Upper lobe of right lung (tissue), 1 donor: ENCODE measurements around the gene CTNNA3. TPM values are rescaled to one million over a fixed set of nuclear protein-coding genes. Genes with fewer than 3 reads are reported as not detected.

Source experiments
- ATAC-seq: fragments of 200-7000 bp; cut with Tn5 transposase; one replicate; pipeline ENCODE4 v1.9.1; 2020; ENCODE audit warnings: mild to moderate bottlenecking, moderate library complexity
- DNase-seq: peaks from one replicate; pipeline ENCODE4 v3.0.0-alpha.2; 2020
- H3K27ac ChIP-seq: fragments of 200-600 bp; one replicate; pipeline ENCODE4 v1.8.0; 2022
- H3K27me3 ChIP-seq: fragments of 200-600 bp; one replicate; pipeline ENCODE4 v1.8.0; 2022; ENCODE audit warnings: mild to moderate bottlenecking
- H3K36me3 ChIP-seq: fragments of 200-600 bp; one replicate; pipeline ENCODE4 v1.8.0; 2022
- H3K4me1 ChIP-seq: fragments of 200-600 bp; one replicate; pipeline ENCODE4 v1.8.0; 2022
- H3K4me3 ChIP-seq: fragments of 200-600 bp; one replicate; pipeline ENCODE4 v1.8.0; 2022; ENCODE audit warnings: mild to moderate bottlenecking
- H3K9me3 ChIP-seq: fragments of 200-600 bp; one replicate; pipeline ENCODE4 v1.8.0; 2022
- CTCF ChIP-seq: fragments of 200-600 bp; IDR thresholded peaks from one replicate; pipeline ENCODE4 v1.8.0; 2022; ENCODE audit warnings: antibody characterized with exemption
- intact Hi-C: fragments of 100-400 bp; cut with DNase I; formaldehyde crosslinking; loops from one replicate; pipeline ENCODE4 v1.11.0; 2022
- total RNA-seq: library from RNA; stranded (reverse); fragmentation: NEBNext Ultra II Directional; extraction: Animal tissue kit (Norgen Biotek cat#: 25700); gene quantifications from one replicate; pipeline ENCODE4 v1.2.1, GENCODE V29; 2021
- donor health status: DM: no; HTN: yes; CAD: no; lungs with severe emphysema.

CTNNA3 gene
- total RNA-seq, 1 donor from 2014 or later, result 0.67 TPM

- H3K9me3 ChIP-seq, result no peaks in the 10 kb centered on the region
- H3K27me3 ChIP-seq, result no peaks in the 10 kb centered on the region
- no peaks in the 10 kb centered on the region for H3K36me3 ChIP-seq
- no peak overlapping the region for H3K27ac ChIP-seq
- H3K4me1 ChIP-seq, result no peaks in the 10 kb centered on the region
- no peak for TF ChIP-seq CTCF
- H3K4me3 ChIP-seq, result no peak overlapping the region
- peak; percentile 45 for ATAC-seq
- intact Hi-C loops, result no loop called here
- DNase-seq, result no peak
Measured at GRCh38 chr10:67492317-67493019, 203.5 kb downstream of the CTNNA3 start.

- DNase-seq (no peak), ATAC-seq (peak; percentile 65)
- no peak for TF ChIP-seq CTCF
- Histone ChIP-seq H3K4me3 (no peak overlapping the region), H3K36me3 (no peaks in the 10 kb centered on the region), H3K4me1 (no peaks in the 10 kb centered on the region), H3K9me3 (no peaks in the 10 kb centered on the region), H3K27ac (no peak overlapping the region), H3K27me3 (no peaks in the 10 kb centered on the region)
- intact Hi-C loops, result no loop called here
Measured at GRCh38 chr10:67487906-67488619, 207.9 kb downstream of the CTNNA3 start.

- no peaks in the 10 kb centered on the region for H3K27me3 ChIP-seq
- no peak overlapping the region for H3K27ac ChIP-seq
- no peak overlapping the region for H3K4me3 ChIP-seq
- intact Hi-C loops, result no loop called here
- ATAC-seq, result no peak
- H3K36me3 ChIP-seq, result no peaks in the 10 kb centered on the region
- no peak for DNase-seq
- no peaks in the 10 kb centered on the region for H3K4me1 ChIP-seq
- no peaks in the 10 kb centered on the region for H3K9me3 ChIP-seq
- TF ChIP-seq CTCF, result no peak
Measured at GRCh38 chr10:67487199-67487598, 208.8 kb downstream of the CTNNA3 start.

- H3K36me3 ChIP-seq, result no peaks in the 10 kb centered on the region
- ATAC-seq (no peak), DNase-seq (no peak)
- no peaks in the 10 kb centered on the region for H3K27me3 ChIP-seq
- H3K9me3 ChIP-seq, result no peaks in the 10 kb centered on the region
- no peak overlapping the region for H3K27ac ChIP-seq
- TF ChIP-seq CTCF, result no peak
- H3K4me3 ChIP-seq, result no peak overlapping the region
- H3K4me1 ChIP-seq, result no peaks in the 10 kb centered on the region
- intact Hi-C loops, result no loop called here
Measured at GRCh38 chr10:67477868-67478267, 218.1 kb downstream of the CTNNA3 start.

GRCh38 chr10:67476201-67476600, 219.8 kb downstream of the CTNNA3 start:
- ATAC-seq (peak; percentile 44), DNase-seq (no peak)
- no peak overlapping the region for H3K27ac ChIP-seq
- TF ChIP-seq CTCF, result no peak
- no peaks in the 10 kb centered on the region for H3K9me3 ChIP-seq
- no peaks in the 10 kb centered on the region for H3K4me1 ChIP-seq
- no peaks in the 10 kb centered on the region for H3K27me3 ChIP-seq
- intact Hi-C loops, result no loop called here
- no peaks in the 10 kb centered on the region for H3K36me3 ChIP-seq
- no peak overlapping the region for H3K4me3 ChIP-seq
